ENCODE measurements around the gene PTK6.

The PTK6 gene

DNA sequence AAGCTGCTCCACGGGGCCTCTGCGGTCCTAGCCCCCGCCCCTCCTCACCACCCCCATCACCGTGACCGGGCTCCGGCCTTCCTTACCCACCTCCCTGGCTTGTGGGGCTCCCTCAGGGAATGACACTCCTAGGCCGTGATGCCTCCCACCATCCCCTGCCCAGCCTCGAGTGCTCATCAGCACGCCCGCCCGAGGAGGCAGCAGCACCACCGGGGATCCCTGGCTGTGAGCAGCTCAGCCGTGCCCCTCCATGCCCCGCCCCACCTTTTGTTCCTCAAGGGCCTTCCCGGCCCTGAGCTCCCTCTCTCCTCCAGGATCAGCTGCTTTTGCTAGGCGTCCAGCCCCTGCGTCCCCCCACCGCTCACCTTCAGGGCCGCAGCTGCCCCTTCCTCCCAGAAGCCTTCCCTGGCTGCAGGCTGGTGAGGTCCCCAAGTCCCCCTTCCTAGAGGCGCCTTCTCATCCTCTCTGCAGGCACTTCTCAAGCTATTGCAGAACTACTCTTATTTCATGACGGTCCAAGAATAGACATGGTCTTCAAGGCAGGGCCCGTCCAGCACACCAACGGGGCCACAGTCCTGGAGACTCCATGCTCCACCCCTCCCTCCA, 19.8 kb upstream of the PTK6 start:
- no peak for DNase-seq

DNA sequence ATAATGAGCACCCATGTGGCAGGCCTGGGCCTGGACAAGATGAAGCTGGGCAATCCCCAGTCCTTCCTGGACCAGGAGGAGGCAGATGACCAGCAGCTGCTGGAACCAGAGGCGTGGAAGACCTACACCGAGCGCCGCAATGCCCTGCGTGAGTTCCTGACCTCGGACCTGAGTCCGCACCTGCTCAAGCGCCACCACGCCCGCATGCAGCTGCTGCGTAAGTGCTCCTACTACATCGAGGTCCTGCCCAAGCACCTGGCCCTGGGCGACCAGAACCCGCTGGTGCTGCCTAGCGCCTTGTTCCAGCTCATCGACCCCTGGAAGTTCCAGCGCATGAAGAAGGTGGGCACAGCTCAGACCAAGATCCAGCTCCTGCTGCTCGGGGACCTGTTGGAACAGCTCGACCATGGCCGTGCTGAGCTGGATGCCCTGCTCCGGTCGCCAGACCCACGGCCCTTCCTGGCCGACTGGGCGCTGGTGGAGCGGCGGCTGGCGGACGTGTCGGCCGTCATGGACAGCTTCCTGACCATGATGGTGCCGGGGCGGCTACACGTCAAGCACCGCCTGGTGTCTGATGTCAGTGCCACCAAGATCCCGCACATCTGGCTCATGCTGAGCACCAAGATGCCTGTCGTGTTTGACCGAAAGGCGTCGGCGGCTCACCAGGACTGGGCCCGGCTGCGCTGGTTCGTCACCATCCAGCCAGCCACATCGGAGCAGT, 18.6 kb upstream of the PTK6 start:
- no peak for DNase-seq

DNA sequence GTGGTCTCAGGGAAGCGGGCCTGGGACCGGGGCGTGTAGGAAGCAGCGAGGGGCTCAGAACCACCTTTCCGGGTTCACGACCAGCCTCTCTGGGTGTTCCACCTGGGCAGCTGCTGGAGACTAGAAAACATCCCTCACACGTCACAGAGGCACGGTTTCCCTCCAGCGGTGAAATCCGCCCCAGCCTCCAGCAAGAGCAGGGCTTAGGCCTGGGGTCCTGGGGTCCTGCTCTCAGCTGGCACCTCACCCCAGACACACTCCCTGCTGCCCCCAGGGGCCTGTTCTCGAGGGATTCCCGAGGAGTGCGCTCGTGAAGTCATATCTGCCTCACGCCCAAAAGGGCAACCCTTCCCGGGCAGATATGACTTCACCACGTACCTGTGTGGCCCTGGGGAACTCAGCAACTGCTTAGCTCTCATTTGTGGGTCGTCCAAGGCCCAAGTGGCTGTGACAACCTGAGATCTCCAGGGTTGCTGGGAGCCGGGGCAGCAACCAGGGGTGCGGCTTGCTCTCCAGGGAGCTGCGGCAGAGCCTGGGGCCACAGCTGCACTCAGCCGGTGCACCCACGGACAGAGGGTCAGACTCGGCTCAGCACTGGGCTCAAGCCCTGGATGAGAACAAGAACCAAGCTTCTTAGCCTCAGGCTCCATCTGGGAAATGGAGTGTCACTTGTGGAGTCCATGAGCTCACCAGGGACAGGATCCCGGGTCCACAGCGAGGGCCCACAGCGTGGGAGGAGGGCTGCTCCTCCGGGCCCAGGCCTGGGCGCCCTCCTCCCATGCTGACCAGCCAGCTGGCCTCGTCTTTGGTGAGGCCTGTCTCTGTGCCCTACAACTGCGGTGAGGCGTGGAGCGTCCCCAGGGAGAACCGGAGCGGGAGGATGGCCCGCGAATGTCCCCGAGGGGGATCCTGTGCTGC, 17.4 kb upstream of the PTK6 start:
- DNase-seq: no peak

DNA sequence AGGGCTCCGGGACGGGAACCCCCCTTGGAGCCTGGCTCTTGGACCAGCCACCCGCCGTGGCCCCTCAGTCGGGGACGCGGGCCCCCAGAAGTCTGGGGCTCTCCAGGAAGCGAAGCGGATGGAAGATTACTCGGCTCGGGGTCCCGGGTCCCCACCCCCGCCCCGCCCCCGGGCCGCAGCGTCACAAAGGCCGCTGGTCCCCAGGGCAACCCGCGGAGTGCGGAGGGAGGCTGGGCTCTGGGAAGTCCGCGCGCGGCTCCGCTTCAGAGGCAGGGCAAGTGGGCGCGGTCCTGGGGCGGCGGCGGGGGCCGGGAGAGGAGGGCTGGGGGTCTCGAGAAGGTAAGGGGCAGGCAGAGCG, 16.7 kb upstream of the PTK6 start, which contains the start of gene FNDC11:
FNDC11 (plus strand) TSS at position 227 of the 358 bp plus-strand sequence. CDS start 1,505 bp downstream, outside the sequence.
- peak; percentile 65 for DNase-seq

DNA sequence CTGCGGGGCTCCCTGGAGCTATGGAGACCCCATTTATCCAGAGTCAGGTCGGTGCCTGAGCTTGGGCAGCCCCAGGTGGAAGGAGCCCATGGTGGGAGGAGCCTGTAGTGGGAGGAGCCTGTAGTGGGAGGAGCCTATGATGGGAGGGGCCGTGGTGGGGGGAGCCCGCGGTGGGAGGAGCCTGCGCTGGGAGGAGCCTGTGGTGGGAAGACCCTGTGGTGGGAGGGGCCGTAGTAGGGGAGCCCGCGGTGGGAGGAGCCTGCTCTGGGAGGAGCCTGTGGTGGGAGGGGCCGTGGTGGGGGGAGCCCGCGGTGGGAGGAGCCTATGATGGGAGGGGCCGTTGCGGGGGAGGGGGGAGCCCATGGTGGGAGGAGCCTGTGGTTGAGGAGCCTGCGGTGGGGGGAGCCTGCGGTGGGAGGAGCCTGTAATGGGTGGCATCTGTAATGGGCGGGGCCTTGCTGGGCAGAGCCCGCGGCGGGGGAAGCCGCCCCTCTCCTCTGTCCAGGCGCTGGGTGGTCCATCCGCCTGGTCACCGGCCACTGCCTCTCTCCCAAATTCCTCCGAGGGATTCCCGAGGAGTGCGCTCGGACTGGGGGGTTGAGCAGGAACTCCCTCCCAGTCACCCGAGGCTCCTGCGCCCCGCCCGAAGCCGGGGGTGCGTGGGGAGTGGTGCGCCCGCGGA, 16.2 kb upstream of the PTK6 start:
- DNase-seq: peak; percentile 93

DNA sequence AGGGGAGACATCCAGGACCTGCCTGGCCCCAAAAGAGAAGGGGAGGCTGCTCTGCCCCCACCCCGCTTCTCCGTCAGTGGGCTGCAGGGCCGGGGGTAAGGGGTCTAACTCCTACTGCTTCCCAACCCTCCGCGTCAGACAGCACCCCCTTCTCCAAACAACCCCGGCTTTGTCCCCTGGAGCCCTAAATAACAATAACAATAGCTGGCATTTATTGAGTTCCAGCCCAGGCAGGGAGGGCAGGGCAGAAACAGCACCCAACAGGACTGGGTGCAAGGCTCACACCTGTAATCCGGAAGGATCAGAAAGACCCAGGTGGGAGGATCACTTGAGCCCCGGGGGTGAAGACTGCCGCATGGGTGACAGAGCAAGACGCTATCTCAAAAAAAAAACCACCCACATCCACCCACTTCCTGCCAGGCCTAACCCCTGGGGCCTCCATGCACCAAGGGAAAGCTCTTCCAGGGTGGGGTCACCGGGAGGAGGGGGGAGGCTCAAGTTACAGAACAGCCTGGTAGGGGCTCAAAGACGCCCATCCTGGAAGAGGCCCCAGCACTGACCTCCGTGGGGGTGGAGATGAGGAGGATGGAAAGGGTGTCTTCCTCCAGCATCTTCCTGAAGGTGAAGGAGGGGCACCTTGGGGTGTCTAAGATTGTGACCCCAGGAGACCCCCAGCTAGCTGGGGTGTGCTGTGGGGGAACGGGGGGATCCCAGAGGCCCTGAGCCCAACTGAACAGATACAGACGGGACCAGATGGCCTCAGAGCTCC, 15.5 kb upstream of the PTK6 start:
- peak; percentile 73 for DNase-seq

DNA sequence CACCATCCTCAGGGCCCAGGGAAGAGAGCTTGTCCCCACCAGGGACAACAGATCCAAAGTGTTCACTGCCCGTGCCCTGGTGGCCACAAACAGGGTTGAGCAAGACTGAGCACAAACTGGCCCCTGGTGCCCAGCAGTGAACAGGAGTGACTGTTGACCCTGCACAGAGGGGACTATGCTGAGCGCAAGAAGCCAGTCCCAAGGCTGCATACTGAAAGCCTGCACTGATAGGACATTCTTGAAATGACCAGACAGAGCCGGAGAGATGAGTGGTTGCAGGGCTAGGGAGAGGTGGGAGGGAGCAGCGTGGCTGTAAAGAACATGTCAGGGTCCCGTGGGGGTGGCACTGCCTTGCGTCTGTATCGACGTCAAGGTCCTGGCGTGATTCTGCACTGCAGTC, 13.9 kb upstream of the PTK6 start:
- no peak for DNase-seq

DNA sequence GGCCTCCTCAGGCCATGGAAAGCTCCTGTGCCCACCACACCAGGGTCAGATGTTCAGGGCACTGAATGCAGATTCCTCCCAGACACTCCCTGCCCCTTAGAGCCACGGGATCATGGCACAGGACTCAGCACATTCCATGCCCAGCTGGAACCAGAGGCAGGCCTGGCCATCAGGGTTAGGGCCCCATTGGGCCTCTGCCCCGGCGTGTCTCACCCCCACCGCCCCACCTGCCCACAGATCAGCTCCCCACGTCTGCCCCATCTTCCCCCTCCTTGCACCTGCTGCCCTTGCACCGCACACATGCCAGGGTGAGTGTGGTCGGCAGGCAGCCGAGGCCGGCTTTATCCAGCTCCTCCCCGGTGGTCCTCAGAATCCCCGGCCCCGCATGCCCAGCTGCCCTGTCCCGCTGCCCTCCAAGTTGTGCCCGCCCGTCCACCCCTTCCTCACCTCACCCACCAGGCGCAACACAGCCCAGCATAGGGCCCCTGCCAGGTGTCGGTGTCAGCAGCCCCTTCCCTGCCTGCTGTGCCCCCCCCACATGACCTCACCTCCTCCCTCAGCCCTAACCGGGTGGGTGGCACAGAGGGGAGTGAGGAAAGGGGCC, 12.6 kb upstream of the PTK6 start:
- DNase-seq: no peak

DNA sequence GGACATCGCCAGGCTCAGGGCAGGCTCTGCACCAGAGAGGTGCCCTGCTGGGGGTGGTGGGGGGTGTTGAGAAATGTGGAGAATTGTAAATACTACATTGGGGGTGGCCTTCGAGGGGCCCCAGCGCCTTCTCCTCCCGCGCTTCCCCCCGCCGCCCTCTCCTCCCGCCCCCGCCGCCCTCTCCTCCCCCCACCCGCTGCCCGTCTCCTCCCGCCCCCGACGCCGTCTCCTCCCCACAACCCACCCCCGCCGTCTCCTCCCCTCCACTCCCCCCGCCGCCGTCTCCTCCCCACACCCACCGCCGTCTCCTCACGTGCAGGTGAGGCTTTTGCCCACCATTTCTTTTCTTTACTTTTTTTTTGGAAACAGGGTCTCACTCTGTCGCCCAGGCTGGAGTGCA, 11.8 kb upstream of the PTK6 start:
- no peak for DNase-seq

DNA sequence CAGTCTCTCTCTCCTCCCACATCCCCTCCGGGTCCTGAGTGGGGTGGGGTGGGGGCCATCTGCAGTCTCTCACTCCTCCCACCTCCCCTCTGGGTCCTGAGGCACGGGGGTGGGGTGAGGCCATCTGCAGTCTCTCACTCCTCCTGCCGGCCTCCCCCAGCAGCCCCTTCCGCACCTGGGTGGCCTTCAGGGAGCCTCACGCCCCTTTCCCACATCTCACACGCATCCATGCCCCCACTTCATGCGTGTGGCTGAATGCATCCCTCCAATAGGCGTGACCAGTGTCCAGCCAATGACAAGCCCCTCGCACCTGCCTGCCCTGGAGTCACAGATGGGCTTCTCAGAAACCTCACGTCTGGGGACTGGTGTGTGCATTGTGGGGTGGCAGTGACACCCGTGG, 11.4 kb upstream of the PTK6 start:
- DNase-seq: no peak

DNA sequence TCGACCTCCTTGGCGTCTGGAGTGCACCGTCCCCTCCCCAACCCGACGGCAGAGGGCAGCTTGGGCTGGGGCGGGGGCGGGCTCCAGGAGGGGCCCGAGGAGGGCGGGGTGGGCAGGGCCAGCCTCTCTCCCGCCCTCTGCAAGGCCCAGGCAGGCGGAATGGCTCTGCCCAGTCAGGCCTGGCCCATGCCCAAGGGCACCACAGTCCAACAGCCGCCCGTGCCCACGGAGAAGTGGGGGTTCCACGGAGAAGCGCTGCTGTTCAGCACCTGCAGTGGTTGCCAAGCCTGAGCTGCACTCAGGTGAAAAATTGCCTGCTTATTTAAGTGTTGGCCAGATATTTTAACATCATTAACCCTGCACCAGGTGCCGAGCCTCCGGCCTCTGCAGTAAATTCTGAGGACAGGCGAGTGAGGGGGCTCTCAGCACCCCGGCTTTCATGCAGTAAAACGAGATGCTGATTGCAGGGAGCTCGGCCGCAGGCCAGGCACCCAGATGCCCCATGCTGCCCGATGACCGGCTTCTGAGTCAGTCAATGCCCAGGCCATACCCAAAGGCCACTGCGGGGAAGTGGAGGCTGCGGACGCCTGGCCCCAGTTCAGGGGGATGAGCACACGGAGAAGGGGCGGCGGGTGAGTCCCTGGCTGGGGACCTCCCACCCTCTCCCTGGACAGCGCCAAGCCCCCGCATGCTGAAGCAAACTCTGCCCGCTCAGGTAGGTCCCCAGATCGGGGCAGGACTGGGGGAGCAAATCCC, 10.7 kb upstream of the PTK6 start, which contains the start of gene SRMS:
SRMS (minus strand) TSS at position 25 of the 756 bp plus-strand sequence. CDS start 286 bp downstream, outside the sequence.
- no peak for DNase-seq

DNA sequence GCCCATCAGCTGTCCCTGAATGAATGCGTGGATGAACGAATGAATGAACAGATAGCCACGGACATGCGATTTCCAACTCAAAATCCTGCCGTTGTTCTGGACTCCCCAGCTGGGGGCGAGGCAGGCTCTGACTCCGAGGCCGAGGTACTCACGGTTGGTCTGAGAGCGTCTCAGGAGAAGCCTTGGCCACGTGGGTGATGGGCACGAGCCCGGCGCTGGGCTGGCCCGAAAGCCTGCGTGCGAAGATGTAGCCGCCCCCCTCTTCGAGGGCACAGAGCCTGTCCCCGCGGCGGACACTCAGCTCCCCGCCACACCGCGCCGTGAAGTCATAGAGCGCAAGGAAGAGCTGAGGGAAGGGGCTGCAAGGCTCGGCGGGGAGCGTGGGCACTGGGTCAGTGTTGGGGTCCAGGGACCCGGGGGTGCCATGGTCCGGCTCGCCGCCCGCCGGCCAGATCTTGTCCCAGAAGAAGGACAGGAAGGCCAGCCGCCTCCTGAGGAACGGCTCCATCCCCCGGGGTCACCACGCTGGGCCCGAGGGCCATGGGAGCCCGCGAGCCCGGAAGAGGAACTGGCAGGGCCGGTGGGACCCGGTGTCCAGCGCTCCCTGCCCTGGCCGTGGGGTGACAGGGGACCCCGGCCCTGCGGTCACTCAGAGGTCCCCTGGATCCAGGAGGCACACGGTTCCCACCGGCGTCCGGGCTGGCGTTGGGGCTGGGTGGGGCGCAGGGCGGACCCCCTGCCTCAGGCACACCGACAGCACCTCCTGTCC, 10.0 kb upstream of the PTK6 start:
- DNase-seq: no peak

DNA sequence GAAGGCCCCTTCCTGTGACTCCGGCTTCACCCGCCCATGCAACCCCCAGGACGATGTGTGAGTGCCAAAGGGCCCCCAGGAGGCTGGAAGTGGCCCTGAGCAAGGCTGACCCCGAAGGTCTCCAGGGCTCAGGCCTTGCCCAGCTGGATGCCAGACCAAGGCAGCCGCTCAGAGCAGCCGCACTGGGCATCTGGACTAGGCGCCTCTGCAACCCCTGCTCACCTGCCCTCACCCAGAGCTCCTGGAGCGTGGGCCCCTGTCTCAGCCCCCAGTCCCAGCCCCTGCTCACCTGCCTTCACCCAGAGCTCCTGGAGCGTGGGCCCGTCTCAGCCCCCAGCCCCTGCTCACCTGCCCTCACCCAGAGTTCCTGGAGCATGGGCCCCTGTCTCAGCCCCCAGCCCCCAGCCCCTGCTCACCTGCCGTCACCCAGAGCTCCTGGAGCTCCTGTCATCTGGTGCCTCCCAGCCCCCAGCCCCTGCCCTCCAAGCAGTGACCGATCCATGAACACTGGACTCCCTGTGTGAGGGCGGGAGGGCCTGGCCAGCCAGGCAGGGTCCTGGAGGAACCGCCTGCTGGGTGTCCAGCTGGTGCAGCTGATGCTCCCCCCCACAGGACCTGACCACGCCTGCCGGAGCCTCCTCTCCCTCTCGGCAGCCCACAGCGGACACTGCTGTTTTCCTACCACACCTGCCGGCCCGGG, 9.2 kb upstream of the PTK6 start:
- no peak for DNase-seq

DNA sequence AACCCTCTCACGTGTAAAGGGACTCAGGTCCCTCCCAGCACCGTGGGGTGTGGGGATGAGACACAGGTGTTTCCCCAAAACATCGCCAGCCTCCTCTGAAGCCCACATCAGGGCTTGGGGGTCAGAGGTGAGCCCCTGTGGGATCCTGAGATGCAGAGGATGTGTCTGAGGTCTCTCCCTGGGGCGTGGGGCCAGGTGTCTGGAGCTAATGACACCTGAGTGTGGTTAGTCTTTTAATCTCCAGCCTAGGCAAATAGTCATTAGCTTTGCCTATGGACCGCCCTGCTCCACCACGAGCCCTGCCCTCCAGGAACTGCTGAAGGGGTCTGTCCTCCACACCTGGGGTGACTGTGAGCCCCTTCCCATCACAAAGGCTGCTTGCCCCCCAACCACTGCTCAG, 8.6 kb upstream of the PTK6 start:
- no peak for DNase-seq

DNA sequence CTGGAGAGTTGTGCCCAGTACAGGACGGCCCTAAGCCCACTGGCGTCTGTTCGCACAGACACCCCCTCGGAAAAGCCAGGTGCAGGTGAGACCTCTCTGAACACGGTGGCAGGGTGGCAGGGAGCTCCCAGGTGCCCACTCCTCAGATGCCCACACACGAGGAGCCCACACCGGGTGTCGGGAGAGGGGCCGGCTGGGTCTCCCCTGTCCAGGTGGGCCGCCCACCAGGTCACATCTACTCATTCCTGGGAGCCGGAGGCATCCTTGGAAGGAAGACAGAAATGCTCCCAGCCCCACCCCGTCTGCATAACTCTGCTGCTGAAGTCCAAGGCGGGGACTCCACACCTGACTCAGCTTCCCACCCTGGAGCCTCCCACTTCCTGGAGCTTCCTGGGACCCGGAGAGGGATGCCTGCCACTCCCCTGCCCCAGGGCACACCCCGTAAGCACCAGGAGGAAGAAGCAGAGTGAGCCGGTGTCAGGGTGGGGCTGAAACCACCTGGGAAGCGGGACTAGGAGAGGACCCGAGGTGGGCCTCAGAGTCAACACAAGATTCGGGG, 7.9 kb upstream of the PTK6 start:
- no peak for DNase-seq

DNA sequence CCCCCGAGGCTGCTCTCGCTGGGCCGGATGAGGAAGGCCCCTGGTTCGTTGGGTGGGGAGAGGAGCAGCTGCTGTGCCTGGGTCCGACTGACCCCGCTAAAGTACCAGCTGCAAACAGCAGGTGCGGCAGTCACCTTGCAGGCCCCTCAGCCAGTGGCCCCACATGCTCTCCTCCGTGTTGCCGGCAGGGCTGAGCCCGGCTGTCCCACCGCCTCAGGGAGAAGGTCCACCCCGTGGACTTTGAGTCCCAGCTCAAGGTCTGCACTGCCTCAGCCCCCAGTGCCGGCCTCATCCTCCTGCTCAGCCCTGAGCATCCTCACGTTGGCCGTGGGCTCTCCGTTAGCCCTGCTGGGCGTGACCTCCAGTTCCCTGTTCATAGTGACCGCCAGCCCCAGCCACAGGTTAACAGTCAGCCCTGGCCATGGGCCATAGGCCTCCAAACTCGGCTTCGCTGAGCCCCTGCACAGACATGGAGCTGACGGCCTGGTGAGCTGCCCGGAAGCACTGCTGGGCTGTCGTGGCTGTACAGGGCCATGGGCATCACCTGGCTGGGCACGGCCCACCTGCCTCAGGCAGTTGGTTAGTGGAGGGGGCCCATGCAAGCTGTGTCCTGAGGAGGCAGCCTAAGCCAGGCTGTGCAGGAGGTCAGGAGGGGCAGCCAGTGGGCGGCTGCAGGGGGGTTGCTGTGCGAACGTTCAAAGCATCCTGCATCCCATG, 7.2 kb upstream of the PTK6 start:
- DNase-seq: no peak

DNA sequence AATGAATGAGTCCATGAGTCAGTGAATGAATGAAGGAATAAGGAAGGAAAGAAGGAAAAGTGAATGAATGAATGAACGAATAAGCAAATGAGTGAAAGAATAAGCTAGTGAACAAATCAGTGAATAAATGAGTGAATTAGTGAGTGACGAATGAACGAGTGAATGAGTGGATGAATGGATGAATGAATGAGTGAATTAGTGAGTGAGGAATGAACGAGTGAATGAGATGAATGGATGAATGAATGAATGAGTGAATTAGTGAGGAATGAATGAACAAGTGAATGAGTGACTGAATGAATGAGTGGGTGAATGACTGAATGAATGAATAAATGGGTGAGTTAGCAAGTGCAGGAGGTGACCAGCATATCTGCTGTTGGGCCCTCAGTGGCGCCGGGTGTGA, 6.6 kb upstream of the PTK6 start:
- DNase-seq: no peak

DNA sequence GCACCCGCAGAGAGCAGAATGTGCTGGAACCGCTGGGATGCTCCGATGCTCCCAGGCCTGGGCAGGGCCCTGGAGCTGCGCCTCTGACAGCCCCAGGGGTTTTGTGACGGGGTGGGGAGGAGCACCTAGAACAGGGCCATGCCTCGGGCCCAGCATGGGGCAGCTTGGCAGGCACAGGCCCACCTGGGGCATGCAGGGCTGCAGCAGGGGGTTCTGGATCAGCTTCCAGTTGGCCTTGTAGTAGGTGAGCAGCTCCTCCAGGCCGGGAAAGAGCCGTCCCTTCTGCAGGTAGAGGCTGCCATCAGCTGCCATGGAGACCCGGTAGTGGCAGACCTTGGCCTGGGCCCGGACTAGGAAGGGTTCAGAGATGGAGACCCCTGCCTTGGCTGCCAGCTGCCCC, 6.0 kb upstream of the PTK6 start:
- DNase-seq: no peak

DNA sequence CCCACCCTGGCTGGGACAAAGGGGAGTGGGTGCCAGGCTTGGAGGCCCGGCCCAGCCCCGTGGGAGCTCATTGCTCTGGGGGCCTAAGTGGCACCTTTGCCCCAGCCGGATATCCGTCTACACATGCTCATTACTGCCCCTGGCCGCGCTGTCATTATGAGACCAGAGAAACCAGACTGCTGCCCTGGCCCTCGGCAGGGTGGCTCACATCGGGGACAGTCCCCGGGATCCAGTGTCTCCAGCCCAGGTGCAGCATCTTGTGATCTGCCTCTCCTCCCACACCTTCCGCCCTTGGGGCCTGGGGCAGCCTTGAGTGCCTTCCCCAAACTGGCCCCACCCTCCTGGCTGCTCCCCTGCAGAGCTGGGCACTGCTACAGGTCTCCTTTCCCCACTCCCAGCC, 5.5 kb upstream of the PTK6 start:
- no peak for DNase-seq

Data from CD4-positive, alpha-beta T cell treated with Interleukin-10 for 1 hour (primary cell).